HG02885 (cell line): ENCODE results near the gene HIC1.
A peak's percentile ranks its signal among the peaks of the same experiment; 100 is the strongest.

Source experiments
- ATAC-seq: cut with Tn5 transposase; IDR thresholded peaks from one replicate; pipeline ENCODE4 v1.9.1; 2021; ENCODE audit warnings: mild to moderate bottlenecking; ENCODE audit not compliant: unreplicated experiment, poor library complexity

The HIC1 gene

GRCh38 chr17:2058586-2059546 is 4.0 kb downstream of the HIC1 start:
- peak; percentile 29 for ATAC-seq

DNA sequence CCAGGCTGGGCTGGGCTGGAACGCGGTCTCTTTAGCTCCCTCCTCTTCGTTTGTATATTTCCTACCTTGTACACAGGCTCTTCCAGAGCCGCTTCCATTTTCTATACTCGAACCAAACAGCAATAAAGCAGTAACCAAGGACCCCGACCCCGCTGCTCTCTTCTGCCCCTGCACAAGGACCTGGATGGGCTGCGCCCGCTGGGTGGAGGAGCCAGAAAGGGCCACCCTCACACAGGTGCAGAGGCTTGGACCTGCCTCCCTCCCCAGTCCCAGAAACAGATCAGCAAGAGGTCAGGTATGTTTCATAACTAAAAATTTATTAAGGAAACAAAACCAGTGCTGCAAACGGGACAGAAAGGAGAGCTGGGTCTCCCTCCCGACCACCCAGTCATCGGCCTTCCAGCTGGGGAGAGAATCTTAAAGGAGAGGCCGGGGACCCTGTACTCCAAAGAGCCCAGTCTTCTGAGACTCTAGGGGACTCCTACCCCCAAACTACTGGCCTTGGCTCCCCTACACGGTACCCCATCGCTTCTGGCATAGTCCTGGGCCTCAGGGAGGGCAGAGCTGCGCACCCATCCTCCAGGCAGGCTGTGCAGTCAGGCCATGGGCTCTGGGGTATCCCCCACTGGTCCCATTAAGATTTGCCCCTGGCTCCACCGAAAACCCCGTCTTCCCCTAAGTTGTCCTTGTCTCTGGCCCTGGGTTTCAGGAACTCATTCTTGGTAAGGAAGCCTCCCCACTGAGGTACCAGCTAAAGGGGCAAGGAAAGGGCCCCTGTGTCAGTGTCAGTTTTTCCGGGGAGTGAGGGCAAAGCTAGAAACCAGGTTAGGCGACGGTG is 4.9 kb downstream of the HIC1 start:
- no peak for ATAC-seq

- no peak for ATAC-seq
These were observed 5.4 kb downstream of the HIC1 start for GRCh38 chr17:2060385-2060658.

DNA sequence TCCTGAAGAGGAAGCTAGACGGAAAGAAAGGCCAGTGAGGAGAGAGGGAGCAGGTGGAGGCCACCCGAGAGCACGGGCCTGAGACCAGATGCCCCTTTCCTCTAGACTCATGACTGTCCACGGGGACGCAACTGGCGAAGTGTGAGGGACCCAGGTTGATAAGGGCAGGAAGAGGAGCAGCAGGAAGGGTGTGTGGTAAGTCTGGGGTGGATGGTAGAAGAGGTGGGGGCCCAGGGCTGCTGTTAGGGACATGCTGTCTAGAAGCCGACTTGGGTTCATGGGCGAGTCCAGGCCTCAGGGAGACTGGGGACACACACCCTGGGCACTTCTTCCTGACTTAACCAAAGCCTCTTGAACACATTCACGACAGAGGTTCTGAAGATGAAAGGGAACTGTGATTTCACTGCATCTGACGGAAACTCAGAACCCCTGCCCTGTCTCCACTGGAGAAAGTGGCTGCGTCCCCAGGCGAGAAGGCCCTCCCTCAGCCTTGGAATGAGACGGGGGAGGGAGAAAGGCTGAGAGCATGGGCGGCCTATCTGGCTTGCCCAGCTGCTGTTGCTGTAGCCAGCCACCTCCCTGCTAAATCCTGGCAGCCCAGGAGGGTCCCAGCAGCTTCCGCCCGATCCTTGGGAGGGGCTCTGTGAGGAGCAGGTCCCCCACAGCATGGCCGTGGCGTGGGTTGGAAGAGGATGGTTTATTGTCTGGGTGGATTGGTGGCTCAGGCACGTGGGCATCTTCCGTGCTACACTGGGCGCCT is 6.0 kb downstream of the HIC1 start:
- no peak for ATAC-seq

GRCh38 chr17:2061441-2061958 is 6.6 kb downstream of the HIC1 start:
- no peak for ATAC-seq

DNA sequence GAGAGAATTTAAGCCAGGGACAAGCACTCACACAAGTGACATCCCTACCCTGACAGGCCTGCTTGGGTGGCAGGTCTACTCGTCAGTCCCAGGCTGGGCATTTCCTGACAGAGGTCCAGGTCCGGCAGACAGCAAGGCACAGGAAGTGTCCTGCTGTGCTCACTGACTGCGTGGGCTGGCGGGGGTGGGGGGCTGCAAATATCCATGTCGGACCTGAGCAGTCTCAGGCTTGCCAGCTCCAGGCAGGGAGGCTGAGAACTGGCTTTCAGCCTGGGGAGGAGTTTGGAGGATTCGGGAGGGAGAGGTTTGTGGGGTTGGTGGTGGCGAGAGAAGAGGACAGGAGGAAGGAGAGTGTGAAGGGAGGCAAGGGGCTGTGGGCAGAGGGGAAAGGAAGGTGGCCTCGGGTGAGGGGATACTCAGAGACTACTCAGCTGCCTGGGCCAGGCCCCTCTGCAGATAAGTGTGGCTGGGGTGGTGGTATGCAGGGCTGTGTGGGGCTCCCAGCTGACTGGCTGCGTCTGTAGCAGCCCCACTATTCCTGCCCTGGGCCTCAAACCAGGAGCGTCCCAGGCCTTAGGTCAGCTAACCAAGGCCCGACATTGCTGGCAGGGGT is 7.8 kb downstream of the HIC1 start:
- no peak for ATAC-seq

DNA sequence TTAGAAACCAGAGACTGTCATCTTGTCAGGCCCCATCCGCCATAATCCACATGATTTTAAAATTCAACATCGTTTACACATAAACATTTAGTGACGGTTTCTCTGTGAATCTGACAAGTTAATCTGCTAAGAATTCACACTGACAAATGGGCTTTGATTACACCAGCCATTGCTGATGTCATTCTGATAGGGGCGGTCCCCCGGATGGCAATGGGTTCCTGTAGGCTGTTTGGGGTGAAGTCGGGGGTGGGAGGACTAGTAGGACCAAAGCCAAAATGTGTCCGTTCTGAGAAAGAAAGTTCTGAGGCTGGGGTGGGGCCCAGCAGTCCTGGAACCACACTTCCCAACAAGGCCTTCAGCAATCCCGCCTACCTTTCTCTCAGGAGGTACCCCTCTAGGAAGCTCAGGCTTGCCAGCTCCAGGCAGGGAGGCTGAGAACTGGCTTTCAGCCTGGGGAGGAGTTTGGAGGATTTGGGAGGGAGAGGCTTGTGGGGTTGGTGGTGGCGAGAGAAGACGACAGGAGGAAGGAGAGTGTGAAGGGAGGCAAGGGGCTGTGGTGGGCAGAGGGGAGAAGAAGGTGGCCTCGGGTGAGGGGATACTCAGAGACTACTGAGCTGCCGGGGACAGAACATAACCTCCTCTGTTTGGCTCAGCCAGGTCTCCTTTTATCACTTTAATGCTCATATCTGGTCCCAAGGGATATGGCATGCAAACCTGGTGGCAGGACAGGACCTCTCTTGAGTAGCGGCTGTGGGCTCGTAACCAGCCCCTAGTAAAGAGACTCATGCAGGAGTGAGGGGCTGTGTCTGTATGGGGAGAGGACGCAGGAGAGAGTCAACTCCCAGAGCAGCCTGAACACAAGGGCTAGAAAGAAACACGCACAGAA is 8.6 kb downstream of the HIC1 start:
- no peak for ATAC-seq

- no peak for ATAC-seq
These were observed 9.2 kb downstream of the HIC1 start for GRCh38 chr17:2064147-2064489.

GRCh38 chr17:2064520-2064971 is 9.6 kb downstream of the HIC1 start:
- no peak for ATAC-seq

DNA sequence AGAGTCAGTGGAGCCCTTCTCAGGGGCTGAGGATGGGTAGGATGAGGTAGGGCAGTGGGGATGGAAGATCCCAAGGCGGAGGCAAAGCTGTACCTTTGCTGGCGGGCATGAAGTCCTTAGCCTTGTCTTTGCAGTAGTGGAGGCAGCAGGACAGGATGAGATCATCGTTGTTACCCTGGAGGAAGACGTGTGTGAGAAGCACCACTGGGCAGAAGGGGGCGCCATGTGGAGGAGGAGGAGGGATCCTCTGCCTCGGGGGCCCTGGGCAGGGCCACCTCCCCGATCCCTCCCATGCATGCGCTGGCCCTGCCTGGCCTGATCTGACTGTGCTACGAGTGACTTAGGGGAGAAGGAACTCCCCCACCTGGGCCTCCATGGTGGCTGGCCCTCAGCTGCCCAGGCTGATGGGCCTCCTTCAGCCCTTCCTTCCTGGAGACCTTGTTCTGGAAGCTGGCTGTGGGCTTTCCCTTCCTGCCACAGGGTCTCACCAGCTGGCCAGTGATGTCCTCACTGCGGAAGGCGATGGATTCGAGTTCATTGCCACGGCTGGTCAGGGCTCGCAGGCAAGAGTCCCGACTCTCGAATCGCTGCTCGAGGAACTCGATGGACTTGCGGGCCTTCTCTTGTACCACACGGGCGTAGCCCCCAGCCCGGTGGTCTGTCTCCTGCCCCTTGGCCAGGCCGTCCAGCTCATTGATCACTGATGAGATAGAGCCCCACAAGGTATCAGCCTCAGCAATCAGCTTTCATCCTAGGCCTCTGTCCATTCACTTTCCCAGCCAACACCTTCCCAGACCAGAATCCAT is 10.3 kb downstream of the HIC1 start:
- peak; percentile 43 for ATAC-seq

GRCh38 chr17:2065949-2066400 is 11.1 kb downstream of the HIC1 start:
- ATAC-seq = no peak

- no peak for ATAC-seq
These were observed 12.2 kb downstream of the HIC1 start for GRCh38 chr17:2067048-2067561.

DNA sequence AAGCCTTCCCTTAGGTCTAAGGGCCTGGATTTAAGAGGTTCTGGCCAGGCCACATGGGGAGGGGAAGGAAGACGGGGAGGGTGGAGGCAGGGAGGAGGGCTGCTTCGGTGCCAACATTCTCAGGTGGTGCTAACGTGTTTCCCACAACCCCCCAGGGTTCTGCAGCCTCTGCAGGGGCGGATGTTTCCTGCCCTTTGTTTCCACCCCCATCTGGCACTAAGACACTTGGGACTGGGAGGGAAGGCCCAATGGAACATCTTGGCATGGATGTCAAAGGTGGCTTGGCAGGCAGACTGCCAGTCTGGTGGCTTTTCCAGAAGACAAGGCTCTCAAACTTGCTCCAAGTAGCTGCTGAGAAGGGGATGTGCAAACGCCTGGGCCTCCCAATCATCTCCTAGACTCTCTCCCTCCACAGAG is 12.7 kb downstream of the HIC1 start:
- no peak for ATAC-seq

- ATAC-seq = no peak
These were observed 13.2 kb downstream of the HIC1 start for GRCh38 chr17:2068031-2068518.

DNA sequence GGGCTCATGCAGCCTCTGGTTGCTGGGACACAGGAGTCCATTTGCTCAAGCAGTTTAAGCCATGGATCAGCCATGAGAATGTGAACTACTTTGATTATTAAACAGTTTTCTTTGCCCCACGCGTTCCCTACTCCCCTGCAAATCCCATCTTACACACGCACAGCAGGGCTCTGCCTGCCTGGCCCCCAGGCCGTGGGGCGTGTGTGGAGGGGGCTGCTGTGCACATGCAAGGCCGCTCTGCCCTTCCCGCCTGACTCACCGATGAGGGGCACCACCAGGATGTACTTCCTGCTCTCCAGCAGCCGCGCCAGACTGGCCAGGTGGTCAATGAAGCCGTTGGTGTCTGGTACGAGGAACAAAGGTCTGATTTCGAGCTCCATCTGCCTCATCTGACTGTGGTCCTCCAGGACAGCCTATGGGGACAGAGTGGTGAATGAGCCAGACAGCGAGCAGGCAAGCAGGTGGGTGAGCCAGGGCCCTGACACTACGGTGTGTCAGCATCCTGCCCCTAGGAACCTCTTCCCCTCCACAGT is 13.7 kb downstream of the HIC1 start:
- ATAC-seq = no peak

DNA sequence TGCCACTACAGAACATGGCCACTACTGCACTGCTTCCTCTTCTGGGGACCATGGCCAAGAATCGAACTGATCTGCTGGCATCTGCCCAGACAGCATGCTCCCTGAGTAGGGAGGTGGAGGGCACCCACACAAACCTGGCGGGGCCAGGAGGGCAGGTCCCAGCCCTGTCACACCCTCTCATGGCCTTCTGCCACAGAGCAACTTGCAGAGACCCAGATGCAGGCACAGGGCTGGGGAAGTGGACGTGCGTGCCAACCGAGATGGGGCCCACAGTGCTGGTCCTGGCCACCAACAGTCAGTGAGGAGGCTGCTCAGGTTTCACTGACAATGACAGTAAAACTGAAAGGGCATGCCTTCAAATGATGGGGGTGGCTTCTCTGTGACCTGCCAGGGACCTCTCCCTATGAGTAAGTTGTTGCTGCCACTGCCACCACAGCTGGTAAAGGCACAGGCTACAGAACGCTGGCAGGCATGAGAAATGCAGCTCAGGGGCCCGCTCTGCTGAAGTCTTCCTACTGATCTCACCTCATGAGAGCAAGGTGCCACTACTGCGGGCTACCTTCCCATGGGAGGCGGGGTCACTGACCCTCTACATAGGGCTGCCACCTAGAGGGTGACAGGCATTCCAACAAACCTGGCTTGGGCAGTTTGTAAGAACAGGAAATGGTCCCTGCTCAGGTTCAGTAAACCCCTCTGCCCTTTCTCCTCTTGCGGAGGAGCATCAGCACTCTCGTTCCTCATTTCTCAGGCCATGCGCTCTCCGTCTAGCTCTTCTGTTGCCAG is 15.5 kb downstream of the HIC1 start:
- ATAC-seq = peak; percentile 61

GRCh38 chr17:2071024-2071385 is 16.1 kb downstream of the HIC1 start:
- no peak for ATAC-seq
